GM21381 (cell line): ENCODE results near the gene WWOX.

Experiments
- ATAC-seq: cut with Tn5 transposase; IDR thresholded peaks from one replicate; pipeline ENCODE4 v1.9.1; 2021; ENCODE audit warnings: mild to moderate bottlenecking, moderate library complexity; ENCODE audit not compliant: unreplicated experiment

WWOX gene

DNA sequence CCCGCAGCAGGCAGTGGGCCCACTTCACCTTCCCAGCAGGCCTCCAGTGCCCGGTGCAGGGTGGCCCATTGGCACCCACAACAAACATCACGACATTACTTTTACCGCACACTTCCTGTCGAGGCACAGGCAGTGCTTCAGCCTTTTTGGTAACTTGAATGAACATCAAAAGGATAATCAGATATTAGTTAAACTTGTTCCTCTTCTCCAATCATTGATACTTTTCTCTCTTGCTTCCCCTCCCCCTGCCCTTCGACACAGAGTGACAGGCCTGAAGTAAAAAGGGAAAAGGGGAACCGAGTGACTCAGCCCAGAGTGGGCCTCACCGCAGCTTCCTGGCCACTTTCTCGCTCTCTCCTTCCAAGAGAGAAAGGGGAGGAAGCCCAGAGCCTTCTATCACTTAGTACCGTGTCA is 994.1 kb downstream of the WWOX start:
- ATAC-seq, result no peak

DNA sequence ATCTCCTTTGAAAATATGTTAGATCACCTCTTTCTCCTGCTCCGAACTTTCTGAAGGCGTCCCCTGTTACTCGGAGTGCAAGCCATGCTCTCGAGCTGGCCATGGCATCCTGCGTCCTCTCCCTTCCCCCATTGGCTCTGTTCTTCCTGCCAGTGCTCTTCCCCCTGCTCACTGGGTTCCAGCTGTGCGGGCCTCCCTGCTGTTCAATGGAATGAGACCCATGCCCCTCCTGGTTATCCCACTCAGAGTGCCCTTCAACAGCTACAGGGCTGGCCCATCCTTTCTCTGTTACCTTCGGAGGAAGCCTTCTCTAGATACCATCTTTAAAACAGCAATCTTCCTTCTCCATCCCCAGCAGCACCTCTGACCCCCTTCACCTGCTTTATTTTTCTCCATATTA is 996.8 kb downstream of the WWOX start:
- ATAC-seq, result no peak

DNA sequence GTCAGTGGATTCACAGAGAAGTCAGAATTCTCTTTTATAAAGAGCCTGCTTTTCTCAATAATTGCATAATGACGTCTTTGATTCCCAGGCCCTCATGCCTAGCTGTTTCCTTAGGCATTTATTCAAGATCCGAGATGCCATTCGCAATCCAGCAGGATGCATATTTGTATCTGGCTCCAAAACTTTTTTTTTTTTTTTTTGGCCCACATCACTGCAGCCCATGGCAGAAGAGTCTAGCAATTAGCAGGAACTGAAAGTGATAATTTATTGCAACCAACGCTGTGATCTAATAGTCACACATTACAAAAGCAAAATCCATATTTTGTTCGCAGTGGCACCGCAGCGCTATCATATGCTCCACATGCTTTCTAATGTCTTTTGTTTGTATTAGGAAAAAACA is 997.7 kb downstream of the WWOX start:
- ATAC-seq, result no peak

DNA sequence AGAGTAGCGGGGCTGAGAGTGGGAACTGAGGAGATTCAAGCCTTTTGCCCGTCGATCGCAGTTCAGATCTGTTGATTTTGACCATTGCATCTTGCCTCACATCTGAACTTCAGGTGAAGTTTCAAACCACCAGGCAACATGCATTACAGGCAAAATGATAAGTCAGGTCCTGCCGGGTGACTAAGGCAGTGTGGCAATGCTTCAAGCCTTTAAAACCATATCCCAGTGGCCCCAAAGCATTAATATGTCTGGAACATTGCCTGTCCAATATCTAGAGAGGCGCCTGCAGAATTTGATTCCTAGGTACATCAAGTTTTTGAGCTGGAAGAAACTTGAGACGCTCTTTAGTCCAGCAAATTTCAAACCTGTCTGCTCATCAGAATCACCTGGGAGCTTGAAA is 998.3 kb downstream of the WWOX start:
- no peak for ATAC-seq

DNA sequence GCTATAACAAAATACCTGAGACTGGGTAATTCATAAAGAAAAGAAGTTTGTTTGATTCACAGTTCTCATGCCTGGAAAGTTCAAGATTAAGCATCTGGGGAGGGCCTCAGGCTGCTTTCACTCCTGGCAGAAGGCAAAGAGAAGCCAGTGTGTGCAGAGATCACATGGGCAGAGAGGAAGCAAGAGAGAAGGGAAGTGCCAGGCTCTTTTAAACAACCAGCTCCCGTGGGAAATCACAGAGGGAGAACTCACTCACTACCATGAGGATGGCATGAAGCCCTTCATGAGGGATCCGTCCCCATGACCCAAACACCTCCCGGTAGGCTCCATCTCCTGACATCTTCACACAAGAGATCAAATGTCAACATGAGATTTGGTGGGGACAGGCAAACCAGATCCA is 999.5 kb downstream of the WWOX start:
- ATAC-seq, result no peak

DNA sequence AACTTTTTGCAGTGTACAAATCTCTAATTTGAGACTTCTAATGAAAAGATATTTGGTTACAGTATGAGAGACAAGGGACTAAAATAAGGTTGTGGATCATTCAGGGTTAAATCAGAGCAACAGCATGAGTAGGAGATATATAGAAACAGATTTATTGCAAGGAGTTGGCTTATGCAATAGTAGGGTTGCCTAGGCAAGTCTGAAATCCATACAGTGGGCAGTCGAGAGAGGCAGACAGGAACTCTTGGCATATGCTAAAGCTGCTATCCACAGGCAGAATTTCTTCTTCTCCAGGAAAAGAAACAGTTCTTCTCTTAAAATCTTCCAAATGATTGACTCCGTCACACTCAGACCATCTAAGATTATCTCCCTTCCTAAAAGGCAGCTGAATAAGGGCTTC is 1000.3 kb downstream of the WWOX start:
- ATAC-seq, result no peak

DNA sequence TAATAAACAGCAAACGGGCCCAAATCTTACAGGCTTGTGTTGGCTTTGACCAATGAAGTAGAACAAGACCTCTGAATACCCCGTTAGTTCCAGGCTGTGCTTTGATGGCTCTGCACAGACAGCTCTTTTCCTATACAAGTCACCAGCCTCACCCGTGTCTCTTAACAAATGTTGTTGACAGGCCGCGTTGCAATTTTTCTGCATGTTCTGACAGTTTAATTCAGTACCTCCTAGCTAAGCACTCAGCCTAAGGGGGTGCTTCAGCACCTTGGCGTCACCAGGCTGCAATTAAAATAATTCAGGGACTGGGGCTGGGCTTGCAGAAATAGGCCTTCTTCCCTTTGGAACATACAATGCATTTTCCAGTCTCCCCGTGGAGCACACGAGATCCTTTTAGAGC is 1001.0 kb downstream of the WWOX start:
- no peak for ATAC-seq

DNA sequence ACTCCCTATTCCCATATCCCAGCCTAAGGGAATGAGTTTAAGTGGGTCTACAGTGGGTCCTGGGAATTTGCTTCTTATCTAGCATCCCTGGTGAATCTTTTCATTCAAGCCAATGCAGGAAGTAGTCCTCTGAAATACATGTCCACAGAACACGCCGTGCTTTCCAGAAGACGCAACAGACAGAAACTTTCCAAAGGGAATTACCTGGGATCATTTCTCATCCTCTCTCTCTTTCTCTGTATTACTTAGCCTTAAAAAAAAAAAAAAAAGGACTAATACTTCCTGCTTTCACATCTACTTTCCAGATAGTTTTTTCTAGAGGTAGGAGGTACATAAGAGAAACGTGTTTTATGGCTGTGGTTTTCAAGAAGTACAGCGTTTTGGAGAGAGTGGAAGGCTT is 1002.0 kb downstream of the WWOX start:
- ATAC-seq, result no peak

DNA sequence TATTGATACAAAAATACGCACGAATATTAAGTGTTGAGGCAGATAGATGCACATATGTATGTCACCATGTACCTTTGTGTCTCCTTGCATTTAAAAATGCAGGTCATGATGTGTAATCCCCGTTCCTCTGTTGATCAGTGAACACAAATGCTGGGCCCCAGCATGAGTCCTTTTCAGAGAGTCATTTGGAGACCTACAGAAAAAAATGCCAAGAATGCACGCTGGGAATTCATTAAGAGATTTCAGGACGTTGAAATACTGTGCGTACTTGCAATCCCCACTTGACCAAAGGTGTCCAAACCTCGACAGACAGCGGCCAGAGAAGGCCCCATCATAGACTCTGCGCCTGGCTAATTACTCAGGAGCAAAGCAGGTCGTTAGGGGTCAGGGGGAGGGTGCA is 1005.1 kb downstream of the WWOX start:
- no peak for ATAC-seq

DNA sequence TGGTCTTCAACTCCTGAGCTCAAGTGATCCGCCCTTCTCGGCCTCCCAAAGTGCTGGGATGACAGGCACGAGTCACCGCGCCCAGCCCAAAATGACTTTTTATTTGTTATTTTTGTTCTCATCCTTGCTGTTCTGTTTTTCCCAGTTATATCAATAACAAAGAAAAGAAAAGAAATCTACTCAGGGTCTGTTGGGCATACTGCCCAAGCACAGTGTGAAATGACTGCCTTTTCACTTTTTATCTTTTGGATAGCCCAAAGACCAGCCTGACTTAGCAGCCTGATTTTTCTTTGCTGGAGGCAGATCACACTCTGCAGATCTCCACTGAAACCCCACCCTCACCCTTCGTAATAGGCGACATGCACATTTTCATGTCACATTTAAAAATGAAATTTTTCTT is 1007.8 kb downstream of the WWOX start:
- no peak for ATAC-seq

DNA sequence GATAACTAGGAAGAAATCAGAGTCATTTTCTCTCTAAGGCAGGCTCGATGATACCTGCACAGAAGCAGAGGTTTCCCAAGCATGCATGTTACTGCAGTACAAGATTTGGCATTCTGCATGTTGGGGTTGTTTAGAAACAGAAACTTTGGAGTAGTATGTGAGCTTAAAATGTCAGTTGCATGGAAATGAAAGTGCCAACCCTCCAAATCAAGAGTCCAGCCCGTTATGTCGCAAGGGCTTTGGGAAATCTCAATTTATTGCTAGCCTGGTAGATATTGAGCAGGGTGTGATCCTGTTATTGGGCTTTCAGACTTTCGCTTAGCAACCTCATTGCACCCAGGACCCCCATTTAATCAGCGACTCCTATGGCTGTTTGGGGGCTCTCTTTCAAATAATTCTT is 1010.3 kb downstream of the WWOX start:
- ATAC-seq, result no peak

DNA sequence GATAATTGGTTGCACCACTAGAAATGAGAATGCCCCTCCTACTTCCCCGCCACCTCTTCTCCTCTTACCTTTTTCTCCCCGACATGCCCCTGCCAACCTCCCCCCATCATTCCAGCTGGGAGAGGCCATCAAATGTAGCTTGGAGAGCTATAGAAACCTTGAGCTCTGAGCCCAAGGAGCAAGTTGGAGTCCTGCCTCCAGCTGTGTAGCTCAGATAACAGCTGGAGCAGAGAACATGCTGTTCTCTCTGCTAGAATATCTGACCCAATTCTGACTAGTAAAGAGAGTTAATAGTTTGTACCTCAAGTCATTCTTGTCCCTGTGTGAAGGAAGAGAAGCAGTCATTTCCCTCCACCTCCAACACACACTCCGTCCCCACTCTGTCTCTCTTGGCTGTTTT is 1010.8 kb downstream of the WWOX start:
- no peak for ATAC-seq

DNA sequence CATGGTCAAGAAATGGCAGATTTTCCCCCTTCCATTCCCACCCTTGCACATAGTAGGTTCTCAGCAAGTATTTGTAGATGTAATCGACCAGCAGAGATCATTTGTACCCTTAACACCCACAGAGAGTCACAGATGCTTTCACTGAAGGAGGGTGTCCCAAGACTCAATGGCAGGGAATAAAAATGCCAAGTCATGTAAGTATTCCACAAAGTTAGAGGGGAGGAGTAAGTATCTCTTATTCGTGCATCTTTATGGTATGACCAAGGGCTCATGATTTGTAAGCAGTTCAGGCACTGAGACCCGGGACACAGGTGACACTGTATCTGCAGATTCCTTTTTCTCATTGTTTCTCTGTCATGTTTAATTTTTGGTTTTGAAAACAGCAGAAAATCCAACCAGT is 1011.5 kb downstream of the WWOX start:
- ATAC-seq, result no peak

DNA sequence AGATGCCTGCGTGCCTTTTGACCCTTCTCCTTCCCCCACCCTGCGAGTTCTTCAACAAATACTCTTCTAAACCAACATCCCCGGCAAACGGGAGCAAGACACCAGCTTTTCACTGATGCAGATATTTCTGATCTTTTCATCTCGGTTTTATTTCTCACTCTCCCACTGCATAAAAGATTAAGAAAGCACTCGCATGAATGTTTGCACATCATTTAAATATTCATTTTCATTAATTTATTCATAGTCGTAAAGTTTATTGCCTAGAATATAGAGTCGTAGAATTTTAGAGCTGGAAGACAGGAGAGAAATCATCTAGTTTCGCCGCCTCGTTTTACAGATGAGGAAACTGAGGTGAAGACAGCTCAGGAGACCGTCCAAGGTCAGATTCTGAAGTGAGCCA is 1013.0 kb downstream of the WWOX start:
- no peak for ATAC-seq

DNA sequence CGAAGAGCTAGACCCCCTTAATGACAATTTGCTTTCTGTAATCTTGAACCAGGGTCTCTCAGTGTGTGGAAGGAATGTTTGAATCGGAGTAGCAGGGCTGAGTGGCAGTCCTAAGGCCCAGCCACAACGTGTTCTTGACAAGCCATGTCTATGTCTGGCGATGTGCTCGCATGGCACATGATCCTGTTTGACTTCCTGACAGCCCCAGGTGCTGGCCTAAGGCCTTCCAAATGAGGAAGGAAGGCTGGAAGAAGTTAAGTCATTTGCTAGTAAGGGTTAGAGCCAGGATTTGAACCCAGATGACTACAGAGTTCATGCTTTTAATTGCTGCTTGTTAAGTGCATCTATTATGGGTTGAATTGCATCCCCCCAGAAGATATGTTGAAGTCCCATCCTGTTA is 1014.4 kb downstream of the WWOX start:
- ATAC-seq, result no peak

DNA sequence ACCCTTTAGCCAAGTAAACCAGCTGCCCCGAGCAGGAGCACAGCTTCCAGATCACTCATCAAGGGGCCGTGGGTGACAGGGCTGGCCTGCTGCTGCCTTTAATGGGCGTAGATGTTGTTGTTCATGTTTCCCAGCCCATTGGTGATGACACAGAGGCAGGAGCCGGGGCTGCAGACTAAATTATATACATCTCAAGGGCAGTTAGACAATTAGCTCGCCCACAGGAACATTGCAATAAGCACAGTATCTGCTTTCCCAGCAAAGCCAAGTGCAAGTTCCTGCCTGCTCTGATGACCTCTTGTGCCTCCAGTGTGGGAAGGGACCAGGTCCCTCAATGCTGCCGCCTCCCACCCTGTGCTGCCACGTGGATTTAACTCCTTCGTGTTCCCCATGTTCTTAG is 1015.3 kb downstream of the WWOX start:
- ATAC-seq, result no peak

DNA sequence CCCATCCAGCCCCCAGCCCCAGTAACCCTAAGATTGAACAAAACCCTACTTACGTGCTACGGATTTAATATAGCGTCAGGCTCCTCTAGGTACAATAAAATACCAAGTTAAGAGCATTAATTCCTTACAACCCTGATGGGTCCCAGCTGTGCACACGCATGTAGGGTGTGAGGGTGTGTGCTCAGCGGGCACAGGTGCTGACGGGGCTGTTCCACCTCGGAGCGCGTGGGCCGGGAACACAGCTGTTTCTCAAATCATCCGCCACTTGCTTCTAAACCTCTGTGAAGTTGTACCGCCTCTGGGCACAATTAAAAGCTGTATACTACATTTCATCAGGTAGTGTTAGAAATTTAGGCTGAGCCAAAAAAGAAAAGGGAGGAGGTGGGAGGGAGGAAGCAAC is 1022.5 kb downstream of the WWOX start:
- no peak for ATAC-seq

DNA sequence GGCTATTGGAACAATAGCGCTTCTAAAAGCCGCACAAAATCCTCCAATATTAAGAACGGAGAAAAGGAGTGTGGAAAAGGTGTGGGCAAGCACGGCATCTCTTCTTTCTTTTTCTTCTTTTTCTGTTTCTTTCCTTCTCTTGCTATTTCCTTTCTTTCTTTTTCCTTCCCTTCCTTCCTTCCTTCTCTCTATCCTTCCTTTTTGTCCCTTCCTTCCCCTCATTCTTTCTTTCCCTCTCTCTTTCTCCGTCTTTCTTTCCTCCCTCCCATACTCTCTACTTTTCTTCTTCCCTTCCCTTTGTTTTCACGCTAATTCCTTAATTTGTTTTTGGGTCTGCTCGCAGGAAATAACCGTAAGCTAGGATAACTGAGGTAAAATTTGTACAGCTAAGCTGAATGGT is 1022.9 kb downstream of the WWOX start:
- no peak for ATAC-seq

DNA sequence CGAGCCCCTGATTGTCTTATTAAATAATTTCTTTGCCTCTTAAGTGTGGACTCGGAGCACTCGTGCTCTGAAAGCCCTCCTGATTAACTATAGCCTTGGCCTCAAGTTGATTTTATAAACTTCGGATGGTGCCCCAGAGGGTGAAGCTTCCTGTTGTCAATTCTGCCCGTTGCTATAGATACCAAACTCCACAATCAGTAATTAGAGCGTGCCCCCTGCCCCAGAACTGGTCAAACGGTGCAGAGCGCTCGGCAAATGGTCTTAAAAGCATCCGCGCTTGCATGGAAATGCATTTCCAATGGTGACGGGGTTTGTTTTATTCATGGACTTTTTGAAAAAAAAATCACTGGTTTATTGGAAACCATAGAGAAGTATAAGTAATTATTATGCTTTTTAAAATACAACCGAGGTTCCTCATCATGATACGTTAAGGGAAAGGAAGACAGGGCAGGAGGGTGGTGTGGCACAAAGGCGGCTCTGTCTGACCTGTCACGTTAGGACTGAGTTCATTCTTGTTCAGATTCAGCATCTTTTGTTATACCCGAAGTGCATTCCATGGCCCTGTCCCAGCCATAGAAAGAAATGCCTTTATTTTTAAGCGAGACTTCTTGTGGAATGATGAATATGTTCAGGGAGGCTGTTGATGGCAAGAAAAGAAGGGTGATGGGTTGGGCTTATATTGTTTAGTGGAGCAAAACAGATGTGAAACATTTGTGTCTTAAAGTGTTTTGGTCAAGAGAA is 1024.7 kb downstream of the WWOX start:
- ATAC-seq, result no peak

DNA sequence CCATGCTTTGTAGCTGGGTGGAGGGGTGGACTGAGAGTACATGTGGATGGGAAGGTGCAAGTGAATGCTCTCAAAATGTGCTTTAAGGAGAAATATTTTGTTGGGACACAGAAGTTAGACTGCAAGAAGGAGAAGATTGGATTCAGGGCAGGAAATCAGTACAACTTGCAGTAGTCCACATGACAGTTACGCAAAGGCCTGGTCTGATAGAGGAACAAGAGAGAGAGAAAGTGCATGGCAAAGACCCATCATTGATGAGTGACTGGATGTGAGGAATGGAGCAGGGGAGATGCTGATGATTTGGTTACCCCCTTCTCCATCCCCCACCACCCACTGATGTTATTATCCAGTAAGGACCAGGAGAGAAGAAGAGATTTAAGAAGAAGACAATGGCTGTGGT is 1028.3 kb downstream of the WWOX start:
- no peak for ATAC-seq

DNA sequence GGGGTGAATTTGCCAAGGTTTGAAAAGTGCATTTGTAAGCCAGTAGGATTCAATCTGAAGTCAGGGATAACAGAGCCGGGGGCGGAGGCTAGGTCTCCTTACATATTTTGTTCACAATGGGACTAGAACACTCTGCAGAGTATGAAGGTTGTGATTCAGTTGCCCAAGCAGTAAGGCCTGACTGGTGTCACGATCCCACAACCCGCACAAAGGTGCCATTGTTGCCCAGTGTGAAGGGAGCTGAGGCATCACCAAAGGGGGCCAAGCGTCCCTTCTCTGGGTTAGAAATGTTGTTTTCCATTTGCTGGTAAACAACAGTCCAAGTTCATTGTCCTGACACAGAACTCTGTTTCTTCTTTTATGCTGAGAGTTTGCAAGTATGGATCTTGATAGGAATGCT is 1029.3 kb downstream of the WWOX start:
- no peak for ATAC-seq

DNA sequence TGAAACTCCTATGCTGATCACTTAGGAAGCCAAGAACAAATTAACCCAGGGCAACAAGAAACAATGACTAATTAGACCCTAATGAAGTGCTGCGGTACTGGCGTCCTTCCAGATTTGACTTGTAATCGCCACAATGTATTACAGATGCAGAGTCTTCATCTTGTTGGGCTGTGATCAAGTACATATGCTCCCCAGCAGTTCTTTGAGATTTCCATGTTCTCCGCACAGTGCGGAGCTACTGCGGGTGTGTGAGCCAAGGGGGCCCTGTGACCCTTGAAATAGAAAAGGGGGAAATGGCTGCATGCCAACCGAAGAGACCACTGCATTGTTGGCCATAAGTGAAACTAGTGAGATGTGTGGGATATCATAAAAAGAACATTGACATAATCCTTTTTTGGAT is 1031.2 kb downstream of the WWOX start:
- ATAC-seq, result no peak

DNA sequence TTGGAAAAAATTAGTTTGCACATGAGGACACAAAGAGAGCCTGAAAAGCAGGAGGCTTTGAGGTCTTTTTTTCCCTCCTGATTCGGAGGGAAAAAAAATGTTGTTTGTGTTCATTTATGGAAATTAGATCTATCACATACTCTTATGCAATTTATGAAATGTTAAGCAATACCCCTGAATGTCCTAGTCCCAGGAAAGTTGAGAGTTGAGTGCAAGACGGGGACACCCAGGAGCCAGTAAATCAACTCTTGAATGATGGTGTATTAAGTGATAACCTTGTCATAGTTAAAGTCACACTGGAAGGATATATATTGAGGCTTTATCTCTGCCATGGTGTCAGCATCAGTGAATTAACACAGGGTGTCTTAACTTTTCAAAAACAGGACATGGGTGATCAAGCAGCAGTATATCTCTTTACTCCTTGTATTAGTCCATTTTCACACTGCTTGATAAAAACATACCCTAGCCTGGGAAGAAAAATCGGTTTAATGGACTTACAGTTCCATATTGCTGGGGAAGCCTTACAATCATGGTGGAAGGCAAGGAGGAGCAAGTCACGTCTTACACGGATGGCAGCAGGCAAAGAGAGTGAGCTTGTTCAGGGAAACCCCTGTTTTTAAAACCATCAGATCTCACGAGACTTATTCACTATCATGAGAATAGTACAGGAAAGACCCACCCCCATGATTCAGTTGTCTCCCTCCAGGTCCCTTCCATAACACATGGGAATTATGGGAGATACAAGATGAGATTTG is 1032.0 kb downstream of the WWOX start:
- no peak for ATAC-seq
